Esophagus squamous epithelium (tissue), 5 donors: ENCODE measurements around the gene AREL1. TPM values are rescaled to one million over a fixed set of nuclear protein-coding genes. Genes with fewer than 3 reads are reported as not detected.

Source experiments
- DNase-seq: peaks from one replicate; lab custom pipeline; 2025; lab: John Stamatoyannopoulos, UW
- H3K27ac ChIP-seq, 4 donors: fragments of 200-600 bp; sonication (generic); one replicate each; pipeline ENCODE4 v1.5.1; 2016 to 2019; ENCODE audit warnings: mild to moderate bottlenecking in 1 of 4
- H3K27me3 ChIP-seq, 4 donors: fragments of 200-600 bp; sonication (generic); 1 replicate in 3 of 4; 2 replicates in 1 of 4; pipeline versions ENCODE4 v1.5.1 to v1.6.0; 2017 to 2021; ENCODE audit warnings: antibody characterized with exemption in 1 of 4
- H3K36me3 ChIP-seq, 3 donors: fragments of 200-600 bp; sonication (generic); one replicate each; pipeline ENCODE4 v1.5.1; 2016 to 2019
- H3K4me1 ChIP-seq, 3 donors: fragments of 200-600 bp; sonication (generic); one replicate each; pipeline ENCODE4 v1.5.1; 2017 to 2019
- H3K4me3 ChIP-seq, 4 donors: fragments of 200-600 bp; sonication (generic); 1 replicate in 3 of 4; 2 replicates in 1 of 4; pipeline ENCODE4 v1.5.1; 2016 to 2019; ENCODE audit warnings: mild to moderate bottlenecking in 2 of 4, moderate library complexity in 1 of 4
- H3K9me3 ChIP-seq, 3 donors: fragments of 200-600 bp; sonication (generic); one replicate each; pipeline ENCODE4 v1.5.1; 2016 to 2019
- CTCF ChIP-seq, 6 experiments: fragments of 450-650 bp in 4 of 6; fragments of 200-600 bp in 2 of 6; sonication (generic) in 2 of 6; IDR thresholded peaks; one replicate each; pipeline ENCODE4 v1.5.1; 2016 to 2019; ENCODE audit warnings: antibody characterized with exemption in 6 of 6, mild to moderate bottlenecking in 4 of 6, moderate library complexity in 4 of 6
- POLR2A ChIP-seq, 4 donors: fragments of 450-650 bp; IDR thresholded peaks; one replicate each; pipeline ENCODE4 v1.6.1; 2017; ENCODE audit warnings: antibody characterized with exemption in 4 of 4, mild to moderate bottlenecking in 4 of 4, moderate library complexity in 3 of 4
- WGBS, 2 donors: methylation state at CpG; one replicate each; pipeline ENCODE4 v1.1.5; 2018; 5-methylcytosine and 5-hydroxymethylcytosine counted together
- intact Hi-C: fragments of 100-400 bp; cut with DNase I; formaldehyde crosslinking; loops from one replicate; pipeline ENCODE4 v1.15.0; 2022
- total RNA-seq, 4 donors: library from RNA; depleted of rRNA; stranded (reverse); fragments of >200 nt; gene quantifications; one replicate each; pipeline ENCODE4 v1.1.0, GENCODE V29; 2016
- donor health status: DM: yes; HTN: yes; CAD: no.

Gene AREL1
- total RNA-seq, 4 donors from 2014 or later: 17.0 to 21.6 (median 19.8) TPM

- 84 to 93% methylated on average over 8 to 11 of the region's 12 CpGs for WGBS, 2 donors
- intact Hi-C loops: no loop called here
Observed at GRCh38 chr14:74641601-74642391, 71.1 kb downstream of the AREL1 start.

GRCh38 chr14:74638966-74639365 is 73.9 kb downstream of the AREL1 start:
- H3K4me3 ChIP-seq: no peak overlapping the region
- peak overlapping the region in 3 of 4 donors; percentile 0 to 50 (median 33) for H3K27ac ChIP-seq
- no peaks in the 10 kb centered on the region for H3K9me3 ChIP-seq
- H3K27me3 ChIP-seq: peaks cover 0 to 11% (median 0%) of the 10 kb centered on the region in 4 donors
- no peak for DNase-seq
- H3K36me3 ChIP-seq: no peaks in the 10 kb centered on the region
- no peak for TF ChIP-seq POLR2A (IDR thresholded peaks at IDR 0.05)
- no peak for TF ChIP-seq CTCF (IDR thresholded peaks at IDR 0.05)
- H3K4me1 ChIP-seq: peaks cover 0 to 32% (median 14%) of the 10 kb centered on the region in 3 donors
- intact Hi-C loops: no loop called here
- 75% methylated on average over 1 of the region's 1 CpG for whole genome bisulfite sequencing, 2 donors

More at GRCh38 chr14:74641601-74642391, 71.1 kb downstream of the AREL1 start:
- no peak for DNase-seq
- H3K4me1 ChIP-seq: peaks cover 0 to 41% (median 23%) of the 10 kb centered on the region in 3 donors
- H3K27me3 ChIP-seq: peaks cover 0 to 11% (median 0%) of the 10 kb centered on the region in 4 donors
- no peak overlapping the region for H3K4me3 ChIP-seq
- peak overlapping the region in 1 of 4 donors; percentile 27 for H3K27ac ChIP-seq
- H3K9me3 ChIP-seq: no peaks in the 10 kb centered on the region
- TF ChIP-seq CTCF (IDR thresholded peaks at IDR 0.05) (no peak), POLR2A (IDR thresholded peaks at IDR 0.05) (no peak)
- no peaks in the 10 kb centered on the region for H3K36me3 ChIP-seq

- 53 to 66% methylated on average over 6 of the region's 7 CpGs for WGBS, 2 donors
- Histone ChIP-seq H3K27ac (peak overlapping the region in 1 of 4 donors; percentile 50), H3K4me1 (peaks cover 0 to 32% (median 14%) of the 10 kb centered on the region in 3 donors), H3K4me3 (no peak overlapping the region), H3K9me3 (no peaks in the 10 kb centered on the region), H3K36me3 (no peaks in the 10 kb centered on the region), H3K27me3 (peaks cover 0 to 11% (median 0%) of the 10 kb centered on the region in 4 donors)
- no peak for DNase-seq
- no peak for TF ChIP-seq CTCF (IDR thresholded peaks at IDR 0.05)
- TF ChIP-seq POLR2A (IDR thresholded peaks at IDR 0.05): no peak
- intact Hi-C loops: no loop called here
Observed at GRCh38 chr14:74638066-74638465, 74.8 kb downstream of the AREL1 start.

- peaks cover 0 to 7% (median 0%) of the 10 kb centered on the region in 4 donors for H3K27me3 ChIP-seq
- WGBS, 2 donors: 58 to 90% methylated on average over 2 of the region's 3 CpGs
- no peak overlapping the region for H3K4me3 ChIP-seq
- DNase-seq: no peak
- H3K36me3 ChIP-seq: no peaks in the 10 kb centered on the region
- H3K9me3 ChIP-seq: no peaks in the 10 kb centered on the region
- TF ChIP-seq POLR2A (IDR thresholded peaks at IDR 0.05) (no peak), CTCF (IDR thresholded peaks at IDR 0.05) (no peak)
- intact Hi-C loops: no loop called here
- H3K27ac ChIP-seq: no peak overlapping the region
- peaks cover 0 to 32% (median 14%) of the 10 kb centered on the region in 3 donors for H3K4me1 ChIP-seq
Observed at GRCh38 chr14:74637178-74637550, 75.7 kb downstream of the AREL1 start.
